Measurements from ENCODE around the gene PRPSAP1. TPM values are rescaled to one million over a fixed set of nuclear protein-coding genes. Genes with fewer than 3 reads are reported as not detected.

The PRPSAP1 gene
- total RNA-seq, 3 donors from 2014 or later, result 45.3 to 63.0 (median 61.4) TPM

DNA sequence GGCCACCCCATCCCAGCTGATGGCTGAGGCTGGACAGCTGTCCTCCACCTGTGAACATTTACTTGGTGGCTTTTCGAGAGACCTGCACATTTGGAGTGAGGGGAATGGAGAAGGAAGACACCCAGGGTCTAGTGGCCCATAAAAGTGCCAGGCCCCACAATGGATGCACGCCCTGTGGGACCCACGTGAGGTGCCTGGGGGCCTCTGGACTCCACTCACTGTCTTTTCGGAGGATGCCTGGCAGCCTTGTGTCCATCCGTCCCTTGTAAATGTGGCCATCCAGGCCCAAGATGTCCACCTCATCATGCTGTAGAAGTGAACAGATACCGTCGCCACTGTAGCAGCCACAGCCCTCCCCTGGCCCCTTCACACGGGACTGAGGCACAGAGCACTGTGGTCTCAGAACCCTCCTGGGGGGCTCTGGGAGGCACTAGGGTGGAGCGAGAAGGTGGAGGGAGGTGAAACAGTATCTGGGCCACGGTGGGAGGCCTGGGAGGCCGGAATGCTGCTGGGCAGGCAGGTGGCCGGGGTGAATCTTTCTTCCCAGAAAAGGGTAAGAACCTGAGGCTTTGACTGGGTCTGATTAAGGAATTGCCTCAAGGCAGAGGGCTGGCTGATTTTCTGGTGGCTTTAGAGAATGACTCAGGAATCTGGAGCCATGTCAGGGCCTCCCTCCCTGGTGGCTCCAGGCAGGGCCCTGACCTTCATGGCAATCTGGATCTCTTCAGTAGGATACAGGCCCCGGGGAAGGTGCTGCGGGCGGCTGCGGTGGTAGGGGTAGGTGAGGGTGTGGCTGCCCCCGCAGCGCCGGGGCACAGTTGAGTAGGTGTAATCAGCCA lies 77.0 kb downstream of the PRPSAP1 start:
- DNase-seq (no peak), ATAC-seq (no peak)
- TF ChIP-seq CTCF (IDR thresholded peaks at IDR 0.05), result no peak
- intact Hi-C loops (cut with DNase I, micrococcal nuclease), result loop anchor here (5.0 to 10.0 kb wide), 2 partner anchors 92 to 154 kb away; no protein-coding TSS in a partner anchor
- Histone ChIP-seq H3K4me1 (ENCODE audit: low read depth) (peaks cover 19% of the 10 kb centered on the region), H3K36me3 (ENCODE audit: low read depth) (no peaks in the 10 kb centered on the region), H3K4me3 (no peak overlapping the region), H3K9me3 (no peaks in the 10 kb centered on the region)

DNA sequence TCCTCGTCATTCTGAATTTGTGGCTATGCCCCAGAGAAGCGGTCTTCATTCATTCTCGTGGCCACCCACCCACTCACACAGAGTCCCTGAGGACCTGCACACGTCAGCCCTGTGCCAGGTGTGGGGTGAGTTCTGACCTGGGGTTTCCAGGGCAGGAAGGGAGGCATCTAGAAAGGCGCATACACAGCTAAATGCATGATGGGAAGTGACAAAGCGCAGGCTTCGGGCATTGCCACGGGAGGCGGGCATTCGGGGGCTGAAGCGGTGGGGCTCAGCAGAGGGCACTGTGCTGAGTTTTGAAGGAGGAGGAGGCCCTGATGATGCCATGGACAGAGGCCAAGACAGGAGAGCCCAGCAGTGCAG lies 77.7 kb downstream of the PRPSAP1 start:
- peaks cover 25% of the 10 kb centered on the region for H3K4me1 ChIP-seq (ENCODE audit: low read depth)
- no peak for TF ChIP-seq CTCF (IDR thresholded peaks at IDR 0.05)
- intact Hi-C loops (cut with DNase I, micrococcal nuclease), result loop anchor here (5.0 to 10.0 kb wide), 2 partner anchors 91 to 154 kb away; no protein-coding TSS in a partner anchor

GRCh38 chr17:76275382-76276068 lies 78.2 kb downstream of the PRPSAP1 start:
- TF ChIP-seq CTCF (IDR thresholded peaks at IDR 0.05), result no peak
- ATAC-seq (no peak), DNase-seq (peak in 1 of 3 donors; percentile 62)
- intact Hi-C loops (cut with DNase I, micrococcal nuclease), result loop anchor here (5.0 to 10.0 kb wide), 2 partner anchors 91 to 153 kb away; no protein-coding TSS in a partner anchor
- H3K4me1 ChIP-seq (ENCODE audit: low read depth), result peaks cover 30% of the 10 kb centered on the region
- no peaks in the 10 kb centered on the region for H3K9me3 ChIP-seq
- H3K4me3 ChIP-seq, result no peak overlapping the region
- H3K36me3 ChIP-seq (ENCODE audit: low read depth), result no peaks in the 10 kb centered on the region

More for the DNA sequence above, 77.7 kb downstream of the PRPSAP1 start:
- Histone ChIP-seq H3K4me3 (no peak overlapping the region), H3K9me3 (no peaks in the 10 kb centered on the region), H3K36me3 (ENCODE audit: low read depth) (no peaks in the 10 kb centered on the region)
- no peak for ATAC-seq
- DNase-seq, result no peak

- intact Hi-C loops (cut with DNase I, micrococcal nuclease), result loop anchor here in 1 of 2 donors (10.0 kb wide), 1 partner anchor 90 kb away; no protein-coding TSS in a partner anchor
- no peak for TF ChIP-seq CTCF (IDR thresholded peaks at IDR 0.05)
- no peaks in the 10 kb centered on the region for H3K36me3 ChIP-seq (ENCODE audit: low read depth)
- H3K4me1 ChIP-seq (ENCODE audit: low read depth), result peaks cover 37% of the 10 kb centered on the region
- no peak overlapping the region for H3K4me3 ChIP-seq
- no peaks in the 10 kb centered on the region for H3K9me3 ChIP-seq
- ATAC-seq, result no peak
- peak in 1 of 3 donors; percentile 55 for DNase-seq
Measured at GRCh38 chr17:76274112-76274956, 79.4 kb downstream of the PRPSAP1 start.
